GM19351 (cell line): ENCODE data around the gene ANAPC2.
A peak's percentile ranks its signal among the peaks of the same experiment; 100 is the strongest.

Experiments
- ATAC-seq: cut with Tn5 transposase; IDR thresholded peaks from one replicate; pipeline ENCODE4 v1.9.1; 2021; ENCODE audit warnings: mild to moderate bottlenecking, moderate library complexity; ENCODE audit not compliant: unreplicated experiment

Gene ANAPC2

GRCh38 chr9:137164370-137165249, 23.8 kb downstream of the ANAPC2 start:
- no peak for ATAC-seq

DNA sequence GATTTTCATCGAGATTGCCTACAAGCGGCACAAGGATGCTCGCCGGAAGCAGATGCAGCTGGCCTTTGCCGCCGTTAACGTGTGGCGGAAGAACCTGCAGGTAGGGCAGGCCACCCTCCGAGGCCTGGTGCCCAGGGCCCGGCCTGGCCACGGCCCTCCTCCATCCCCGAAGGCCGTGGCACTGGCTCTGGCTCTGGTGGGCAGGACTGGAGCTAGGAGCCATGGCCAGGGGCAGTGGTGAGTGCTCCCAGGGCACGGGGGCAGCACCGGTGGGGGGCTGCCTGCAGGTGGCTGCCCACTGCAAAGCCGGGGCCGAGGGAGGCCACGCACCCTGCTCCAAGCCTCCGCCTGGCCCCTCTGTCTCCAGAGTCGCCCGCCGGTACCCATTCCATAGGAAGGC, 24.6 kb downstream of the ANAPC2 start:
- no peak for ATAC-seq

DNA sequence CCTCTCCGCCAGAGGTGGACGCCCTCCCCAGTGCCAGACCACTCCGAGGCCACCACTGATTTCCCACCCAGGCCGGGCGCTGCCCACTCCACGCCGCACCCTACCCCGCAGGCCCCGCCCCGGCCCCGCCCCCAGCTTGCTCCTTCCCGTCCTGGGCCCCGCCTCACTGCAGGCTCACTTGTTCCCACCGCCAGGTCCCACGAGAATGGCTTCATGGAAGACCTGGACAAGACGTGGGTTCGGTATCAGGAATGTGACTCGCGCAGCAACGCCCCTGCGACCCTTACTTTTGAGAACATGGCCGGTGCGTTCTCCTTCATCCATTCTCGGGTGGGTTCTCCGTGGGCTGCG, 25.0 kb downstream of the ANAPC2 start:
- no peak for ATAC-seq

DNA sequence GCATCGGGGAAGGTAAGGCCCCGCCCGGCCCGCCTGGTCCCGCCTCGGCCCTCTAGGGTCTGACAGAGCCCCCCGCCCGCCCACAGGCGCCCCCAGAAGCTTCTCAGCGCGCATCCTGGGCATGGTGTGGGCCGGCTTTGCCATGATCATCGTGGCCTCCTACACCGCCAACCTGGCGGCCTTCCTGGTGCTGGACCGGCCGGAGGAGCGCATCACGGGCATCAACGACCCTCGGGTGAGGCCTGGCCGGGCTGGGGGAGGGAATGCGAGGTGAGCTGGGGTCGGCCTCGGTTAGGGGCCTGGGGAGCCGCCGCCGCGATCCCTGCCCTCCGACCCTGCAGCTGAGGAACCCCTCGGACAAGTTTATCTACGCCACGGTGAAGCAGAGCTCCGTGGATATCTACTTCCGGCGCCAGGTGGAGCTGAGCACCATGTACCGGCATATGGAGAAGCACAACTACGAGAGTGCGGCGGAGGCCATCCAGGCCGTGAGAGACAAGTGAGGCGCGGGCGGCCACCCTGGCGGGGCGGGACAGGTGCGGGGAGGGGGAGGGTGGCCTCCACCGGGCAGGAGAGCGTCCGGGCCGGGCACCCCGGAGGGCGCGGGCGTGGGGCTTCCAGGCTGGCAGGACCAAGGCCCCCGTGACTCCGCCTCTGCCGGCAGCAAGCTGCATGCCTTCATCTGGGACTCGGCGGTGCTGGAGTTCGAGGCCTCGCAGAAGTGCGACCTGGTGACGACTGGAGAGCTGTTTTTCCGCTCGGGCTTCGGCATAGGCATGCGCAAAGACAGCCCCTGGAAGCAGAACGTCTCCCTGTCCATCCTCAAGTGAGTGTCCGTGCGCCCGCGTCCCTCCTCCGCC, 25.6 kb downstream of the ANAPC2 start:
- no peak for ATAC-seq

DNA sequence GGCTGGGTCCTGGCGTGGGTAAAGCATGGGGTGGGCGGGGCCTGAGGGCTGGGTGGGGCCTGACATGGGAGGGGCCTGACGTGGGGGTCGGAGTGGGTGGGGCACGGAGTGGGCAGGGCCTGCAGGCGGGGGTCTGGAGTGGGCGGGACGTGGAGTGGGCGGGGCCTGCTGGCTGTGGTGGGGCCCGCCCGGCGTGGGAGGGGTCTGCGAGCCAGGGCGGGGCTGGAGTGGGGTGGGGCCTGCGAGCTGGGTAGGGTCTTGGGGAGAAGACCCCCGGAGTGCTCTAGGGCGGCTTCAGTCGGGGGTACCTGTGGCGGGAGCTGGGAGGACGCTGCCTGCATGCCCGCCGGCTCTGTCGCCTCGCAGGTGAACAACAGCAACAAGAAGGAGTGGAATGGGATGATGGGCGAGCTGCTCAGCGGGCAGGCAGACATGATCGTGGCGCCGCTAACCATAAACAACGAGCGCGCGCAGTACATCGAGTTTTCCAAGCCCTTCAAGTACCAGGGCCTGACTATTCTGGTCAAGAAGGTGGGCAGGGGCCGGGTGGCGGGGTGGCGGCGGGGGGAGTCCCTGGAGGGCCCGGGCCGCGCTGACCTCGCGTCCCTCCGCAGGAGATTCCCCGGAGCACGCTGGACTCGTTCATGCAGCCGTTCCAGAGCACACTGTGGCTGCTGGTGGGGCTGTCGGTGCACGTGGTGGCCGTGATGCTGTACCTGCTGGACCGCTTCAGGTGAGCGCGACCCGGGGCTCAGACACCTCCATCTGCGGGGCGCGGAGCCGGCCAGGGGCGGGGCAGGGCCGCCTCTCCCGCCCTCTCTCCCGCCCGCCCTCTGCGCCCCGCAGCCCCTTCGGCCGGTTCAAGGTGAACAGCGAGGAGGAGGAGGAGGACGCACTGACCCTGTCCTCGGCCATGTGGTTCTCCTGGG, 26.5 kb downstream of the ANAPC2 start:
- ATAC-seq = no peak

DNA sequence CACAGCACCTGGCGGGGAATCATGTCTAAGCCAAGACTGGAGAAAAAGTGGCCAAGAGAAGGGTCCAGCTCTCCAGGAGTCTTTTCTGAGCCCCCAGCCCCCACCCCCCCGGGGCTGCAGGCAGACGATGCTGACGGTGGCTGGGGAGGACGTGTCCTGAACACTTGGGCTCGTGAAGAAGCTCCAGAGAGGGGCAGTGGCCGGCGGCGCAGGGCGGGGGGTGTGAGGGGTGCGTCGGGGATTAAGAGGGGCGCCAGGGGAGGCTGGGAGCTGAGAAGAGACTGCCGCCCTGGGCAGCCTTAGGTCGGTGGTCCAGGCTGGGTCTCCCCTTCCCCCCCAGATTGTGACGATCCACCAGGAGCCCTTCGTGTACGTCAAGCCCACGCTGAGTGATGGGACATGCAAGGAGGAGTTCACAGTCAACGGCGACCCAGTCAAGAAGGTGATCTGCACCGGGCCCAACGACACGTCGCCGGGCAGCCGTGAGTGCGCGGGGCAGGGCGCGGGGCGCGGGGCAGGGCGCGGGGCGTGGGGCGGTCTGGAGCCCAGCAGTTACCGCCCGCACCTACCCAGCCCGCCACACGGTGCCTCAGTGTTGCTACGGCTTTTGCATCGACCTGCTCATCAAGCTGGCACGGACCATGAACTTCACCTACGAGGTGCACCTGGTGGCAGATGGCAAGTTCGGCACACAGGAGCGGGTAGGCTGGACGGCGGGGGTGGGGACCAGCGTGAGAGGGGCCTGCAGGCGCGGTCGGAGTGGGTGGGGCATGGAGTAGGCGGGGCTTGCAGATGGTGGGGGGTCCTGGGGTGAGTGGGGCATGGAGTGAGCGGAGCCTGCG, 27.4 kb downstream of the ANAPC2 start:
- ATAC-seq = no peak

GRCh38 chr9:137160054-137160425, 28.3 kb downstream of the ANAPC2 start:
- no peak for ATAC-seq

DNA sequence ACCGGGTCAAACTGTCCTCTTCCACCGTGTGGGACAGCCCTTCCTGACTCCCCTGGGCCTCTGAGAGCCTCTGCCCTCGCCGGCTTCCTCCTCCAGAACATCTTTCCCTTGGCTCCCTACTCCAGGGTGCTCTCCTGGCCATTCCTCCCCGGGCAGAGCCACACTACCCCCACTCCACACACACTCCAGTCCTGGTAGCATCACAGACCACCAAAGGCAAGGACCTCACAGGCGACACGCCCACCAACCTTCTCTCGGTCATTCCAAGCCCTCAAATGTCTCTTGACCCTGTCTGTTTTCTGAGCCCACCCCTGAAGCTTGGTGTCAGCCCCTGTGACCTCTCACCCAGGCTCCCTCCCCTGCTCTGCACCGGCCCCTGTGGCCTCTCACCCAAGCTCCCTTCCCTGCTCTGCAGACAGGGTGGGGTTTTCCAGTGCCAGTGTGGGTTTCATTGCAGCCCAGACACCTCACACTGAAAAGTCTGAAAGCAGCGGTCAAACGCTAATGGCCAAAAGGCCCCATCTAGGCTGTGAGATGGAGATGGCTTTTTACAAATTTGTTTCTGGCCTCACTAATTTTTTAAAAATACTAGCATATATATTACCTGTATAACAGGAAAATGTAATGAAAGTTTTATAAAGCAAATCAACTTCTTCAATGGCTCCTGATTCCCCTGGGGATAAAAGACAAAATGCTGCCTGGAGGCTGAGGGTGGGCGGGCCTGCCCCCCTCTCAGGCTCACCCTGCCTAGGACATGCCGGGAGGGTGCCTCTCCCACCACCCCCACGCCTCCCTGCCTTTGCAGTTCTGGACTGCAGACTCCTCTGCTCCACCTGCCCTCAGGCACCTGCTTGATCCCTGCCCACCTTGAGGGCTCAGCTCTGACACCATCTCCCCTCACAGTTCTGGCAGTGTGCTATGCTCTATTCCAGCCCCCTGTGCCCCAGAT, 29.0 kb downstream of the ANAPC2 start:
- ATAC-seq = no peak

DNA sequence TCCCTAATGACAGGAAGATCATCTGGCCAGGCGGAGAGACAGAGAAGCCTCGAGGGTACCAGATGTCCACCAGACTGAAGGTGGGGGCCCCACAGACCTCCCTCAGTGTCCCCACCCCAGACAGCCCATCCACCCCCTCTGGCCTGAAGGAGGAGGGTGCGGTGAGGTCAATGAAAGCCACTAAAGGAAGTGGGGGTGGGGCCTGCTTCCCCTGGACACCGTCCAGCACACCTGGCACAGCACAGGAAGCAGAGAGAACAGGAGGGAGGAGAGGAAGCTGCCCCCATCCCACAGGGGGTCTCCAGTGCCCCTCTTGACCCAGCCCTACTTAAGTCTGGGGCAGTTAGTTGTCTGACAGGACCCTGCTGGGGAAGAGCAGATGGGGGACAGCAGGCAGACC, 29.7 kb downstream of the ANAPC2 start:
- no peak for ATAC-seq

DNA sequence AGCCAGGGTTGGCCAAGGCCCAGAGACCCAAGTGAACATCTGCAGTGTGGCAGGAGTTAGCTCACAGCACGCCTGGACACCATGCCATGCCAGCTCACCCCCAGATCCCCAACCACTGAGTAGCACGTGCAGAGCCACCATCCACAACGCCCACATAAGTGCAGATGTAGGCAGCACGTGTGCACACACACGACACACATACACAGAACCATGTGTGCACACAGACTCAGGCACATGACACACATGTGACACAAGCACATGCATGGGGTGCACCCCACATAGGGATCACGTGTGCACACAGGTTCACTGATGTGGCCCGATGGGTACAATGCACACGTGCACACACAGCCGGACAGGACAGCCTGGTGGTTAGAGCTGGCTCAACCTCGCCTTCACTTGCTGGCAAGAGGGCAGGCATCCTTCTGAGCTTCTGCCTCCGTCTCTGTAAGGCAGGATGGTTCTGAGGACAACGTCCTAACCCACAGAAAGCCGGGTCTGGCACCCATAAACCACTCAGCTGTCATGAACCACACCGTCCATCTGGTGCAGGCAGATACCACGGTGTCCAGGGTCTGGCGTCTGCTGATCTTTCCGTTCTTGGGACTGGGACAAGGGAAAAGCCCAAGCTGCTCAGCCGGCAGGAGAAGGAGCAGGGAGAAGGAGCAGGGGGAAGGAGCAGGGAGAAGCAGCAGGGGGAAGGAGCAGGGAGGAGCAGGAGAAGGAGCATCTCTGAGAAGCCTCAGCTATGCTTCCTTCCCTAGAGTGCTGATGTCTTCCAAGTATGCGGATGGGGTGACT, 30.5 kb downstream of the ANAPC2 start:
- ATAC-seq = no peak

- ATAC-seq = no peak
Measured at GRCh38 chr9:137156567-137157375, 31.6 kb downstream of the ANAPC2 start.

GRCh38 chr9:137152844-137153405, 35.4 kb downstream of the ANAPC2 start:
- ATAC-seq = no peak

GRCh38 chr9:137150617-137151457, 37.5 kb downstream of the ANAPC2 start:
- peak; percentile 45 for ATAC-seq

DNA sequence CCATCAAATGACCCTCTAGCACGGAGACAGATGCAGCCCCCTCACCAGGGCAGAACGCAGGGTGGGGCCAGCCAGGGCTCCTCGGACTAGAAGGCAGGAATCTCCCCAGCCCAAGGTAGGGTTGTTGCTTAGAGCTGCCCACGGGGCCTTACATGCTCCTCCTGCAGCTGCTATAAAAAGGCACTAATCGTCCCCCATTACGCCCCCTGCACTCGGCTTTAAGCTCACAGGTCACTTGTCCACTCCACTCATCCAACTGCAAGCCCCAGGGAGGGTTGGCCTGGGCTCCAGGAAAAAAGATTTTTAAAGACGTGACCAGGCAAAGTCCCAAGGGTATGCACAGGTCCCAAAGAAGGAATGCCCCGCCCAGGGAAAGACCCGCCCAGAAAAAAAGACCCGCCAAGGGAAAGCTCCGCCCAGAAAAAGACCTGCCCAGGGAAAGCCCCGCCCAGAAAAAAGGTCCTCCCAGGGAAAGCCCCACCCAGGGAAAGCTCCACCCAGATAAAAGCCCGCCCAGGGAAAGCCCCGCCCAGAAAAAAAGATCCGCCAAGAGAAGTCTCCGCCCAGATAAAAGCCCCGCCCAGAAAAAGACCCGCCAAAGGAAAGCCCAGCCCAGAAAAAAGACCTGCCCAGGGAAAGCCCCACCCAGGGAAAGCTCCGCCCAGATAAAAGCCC, 38.3 kb downstream of the ANAPC2 start:
- peak; percentile 19 for ATAC-seq

DNA sequence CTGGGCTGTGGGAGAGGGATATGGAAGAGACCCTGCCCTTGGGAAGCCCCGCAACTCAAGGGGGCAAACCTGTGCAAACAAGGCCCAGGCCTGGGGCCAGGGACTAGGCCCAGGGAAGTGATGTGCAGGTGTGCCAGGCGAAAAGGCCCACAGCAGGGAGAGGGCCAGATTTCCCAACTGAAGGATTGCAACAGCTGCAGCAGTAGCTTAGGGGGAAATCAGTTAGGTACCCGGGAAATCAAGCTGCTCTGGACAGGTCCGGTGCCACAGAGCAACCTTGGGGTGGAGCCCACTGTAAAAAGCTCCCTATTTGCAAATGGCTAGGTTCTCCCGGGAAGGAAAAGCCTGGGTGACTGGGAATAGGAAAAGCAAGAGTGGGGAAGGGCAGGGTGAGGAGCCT, 39.0 kb downstream of the ANAPC2 start:
- ATAC-seq = no peak

- ATAC-seq = no peak
Measured at GRCh38 chr9:137148661-137149060, 39.7 kb downstream of the ANAPC2 start.
